T-helper 1 cell treated with Interleukin-12 subunit alpha and Interleukin-12 subunit beta and Interleukin-4 antibody, amounts not matched to agents 30 μg/mL and 1 μg/mL, for 36 hours (primary cell): ENCODE data around the gene STPG4.
A peak's percentile ranks its signal among the peaks of the same experiment; 100 is the strongest.
"Not testable (repeated sequence)": the region's sequence is repeated elsewhere in the genome, so short reads cannot be mapped to it uniquely, and the experiment has no call there.

Experiments used
- H3K27ac Mint-ChIP-seq: one replicate; pipeline ENCODE4 v1.8.0; 2021; ENCODE audit warnings: mild to moderate bottlenecking, mixed read lengths
- H3K27me3 Mint-ChIP-seq: one replicate; pipeline ENCODE4 v1.8.0; 2021; ENCODE audit warnings: low read depth, mixed read lengths
- H3K36me3 Mint-ChIP-seq: one replicate; pipeline ENCODE4 v1.8.0; 2021; ENCODE audit warnings: low read depth, mixed read lengths
- H3K4me1 Mint-ChIP-seq: one replicate; pipeline ENCODE4 v1.8.0; 2021; ENCODE audit warnings: low read depth, mixed read lengths
- H3K4me3 Mint-ChIP-seq: one replicate; pipeline ENCODE4 v1.8.0; 2021; ENCODE audit warnings: mild to moderate bottlenecking, moderate library complexity, mixed read lengths
- H3K9me3 Mint-ChIP-seq: one replicate; pipeline ENCODE4 v1.8.0; 2021; ENCODE audit warnings: mixed read lengths

STPG4 gene

DNA sequence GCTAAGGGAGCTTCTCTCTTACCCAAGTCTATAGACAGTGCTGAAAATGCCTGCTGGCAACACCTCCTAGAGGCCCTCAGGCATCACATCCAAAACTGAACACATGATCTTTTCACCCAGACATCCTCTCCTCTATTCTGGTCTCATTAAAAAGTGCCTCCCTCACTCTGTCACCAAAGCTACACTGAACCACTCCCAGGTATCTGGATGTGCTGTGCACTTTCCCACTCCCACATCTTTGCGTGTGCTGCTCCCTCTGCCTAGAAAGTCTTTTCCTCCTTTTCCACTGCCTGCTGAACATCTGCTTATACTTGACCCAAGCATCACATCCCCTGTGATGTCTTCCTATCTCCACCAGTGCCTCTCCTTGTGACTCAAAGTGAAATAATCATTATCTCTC is 26.1 kb upstream of the STPG4 start:
- Mint-ChIP-seq H3K4me3 (no peak overlapping the region), H3K4me1 (peaks cover 18% of the 10 kb centered on the region), H3K27ac (no peak overlapping the region), H3K36me3 (peaks cover 4% of the 10 kb centered on the region), H3K27me3 (peaks cover 25% of the 10 kb centered on the region), H3K9me3 (no peaks in the 10 kb centered on the region)

- H3K36me3 Mint-ChIP-seq = peaks cover 7% of the 10 kb centered on the region
- H3K4me1 Mint-ChIP-seq = peaks cover 18% of the 10 kb centered on the region
- no peak overlapping the region for H3K27ac Mint-ChIP-seq
- peaks cover 22% of the 10 kb centered on the region for H3K27me3 Mint-ChIP-seq
- H3K4me3 Mint-ChIP-seq = no peak overlapping the region
- no peaks in the 10 kb centered on the region for H3K9me3 Mint-ChIP-seq
Observed at GRCh38 chr2:47180531-47180930, 25.4 kb upstream of the STPG4 start.

GRCh38 chr2:47179388-47179787 is 24.3 kb upstream of the STPG4 start:
- H3K36me3 Mint-ChIP-seq = peaks cover 11% of the 10 kb centered on the region
- no peaks in the 10 kb centered on the region for H3K9me3 Mint-ChIP-seq
- peaks cover 26% of the 10 kb centered on the region for H3K4me1 Mint-ChIP-seq
- H3K4me3 Mint-ChIP-seq = no peak overlapping the region
- peaks cover 17% of the 10 kb centered on the region for H3K27me3 Mint-ChIP-seq
- H3K27ac Mint-ChIP-seq = no peak overlapping the region

GRCh38 chr2:47178341-47178740 is 23.2 kb upstream of the STPG4 start:
- H3K36me3 Mint-ChIP-seq = peaks cover 11% of the 10 kb centered on the region
- peaks cover 12% of the 10 kb centered on the region for H3K27me3 Mint-ChIP-seq
- peaks cover 35% of the 10 kb centered on the region for H3K4me1 Mint-ChIP-seq
- H3K9me3 Mint-ChIP-seq = no peaks in the 10 kb centered on the region
- no peak overlapping the region for H3K27ac Mint-ChIP-seq
- no peak overlapping the region for H3K4me3 Mint-ChIP-seq

DNA sequence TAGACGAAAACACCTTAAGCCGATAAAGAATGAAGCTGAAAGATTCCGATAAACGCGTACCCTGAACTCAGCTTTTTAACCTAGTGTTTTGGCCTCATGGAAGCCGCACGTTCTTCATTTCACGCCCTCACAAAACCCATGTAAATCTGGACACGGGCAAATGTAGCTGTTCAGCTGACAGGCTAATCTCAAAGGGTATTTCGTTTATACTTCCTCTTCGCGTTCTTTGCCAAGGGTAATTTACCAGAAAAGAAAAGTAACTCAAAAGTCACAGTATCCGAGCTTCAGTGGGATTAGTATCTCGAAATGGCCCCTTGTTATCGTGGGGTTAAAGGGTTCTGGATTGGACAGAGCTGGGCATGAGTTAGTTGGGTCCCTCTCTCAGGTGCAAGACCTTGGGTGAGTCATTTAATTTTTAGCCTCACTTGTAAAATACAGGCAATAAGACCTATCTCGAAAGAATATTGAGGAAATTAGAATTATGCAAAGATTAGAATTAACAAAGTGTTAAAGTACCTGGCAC is 22.0 kb upstream of the STPG4 start:
- Mint-ChIP-seq H3K4me1 (peaks cover 46% of the 10 kb centered on the region), H3K27ac (peak overlapping the region; percentile 98), H3K9me3 (no peaks in the 10 kb centered on the region), H3K27me3 (peaks cover 5% of the 10 kb centered on the region), H3K4me3 (peak overlapping the region; percentile 98), H3K36me3 (peaks cover 11% of the 10 kb centered on the region)

- Mint-ChIP-seq H3K27ac (peak overlapping the region; percentile 94), H3K4me3 (peak overlapping the region; percentile 95), H3K4me1 (peaks cover 61% of the 10 kb centered on the region), H3K36me3 (peaks cover 18% of the 10 kb centered on the region), H3K27me3 (peaks cover 4% of the 10 kb centered on the region), H3K9me3 (no peaks in the 10 kb centered on the region)
Observed at GRCh38 chr2:47174733-47175361, 19.7 kb upstream of the STPG4 start.

GRCh38 chr2:47173986-47174732 is 19.1 kb upstream of the STPG4 start:
- Mint-ChIP-seq H3K36me3 (peaks cover 21% of the 10 kb centered on the region), H3K4me1 (peaks cover 60% of the 10 kb centered on the region), H3K27ac (peak overlapping the region; percentile 94), H3K4me3 (peak overlapping the region; percentile 95), H3K9me3 (no peaks in the 10 kb centered on the region), H3K27me3 (peaks cover 4% of the 10 kb centered on the region)

- H3K4me1 Mint-ChIP-seq = peaks cover 60% of the 10 kb centered on the region
- peaks cover 27% of the 10 kb centered on the region for H3K36me3 Mint-ChIP-seq
- peaks cover 4% of the 10 kb centered on the region for H3K27me3 Mint-ChIP-seq
- H3K4me3 Mint-ChIP-seq = peak overlapping the region; percentile 95
- H3K27ac Mint-ChIP-seq = no peak overlapping the region
- no peaks in the 10 kb centered on the region for H3K9me3 Mint-ChIP-seq
Observed at GRCh38 chr2:47172922-47173695, 18.0 kb upstream of the STPG4 start.

GRCh38 chr2:47172156-47172921 is 17.2 kb upstream of the STPG4 start:
- H3K9me3 Mint-ChIP-seq = no peaks in the 10 kb centered on the region
- peaks cover 58% of the 10 kb centered on the region for H3K4me1 Mint-ChIP-seq
- peaks cover 31% of the 10 kb centered on the region for H3K36me3 Mint-ChIP-seq
- H3K27me3 Mint-ChIP-seq = peaks cover 4% of the 10 kb centered on the region
- no peak overlapping the region for H3K27ac Mint-ChIP-seq
- peak overlapping the region; percentile 95 for H3K4me3 Mint-ChIP-seq

DNA sequence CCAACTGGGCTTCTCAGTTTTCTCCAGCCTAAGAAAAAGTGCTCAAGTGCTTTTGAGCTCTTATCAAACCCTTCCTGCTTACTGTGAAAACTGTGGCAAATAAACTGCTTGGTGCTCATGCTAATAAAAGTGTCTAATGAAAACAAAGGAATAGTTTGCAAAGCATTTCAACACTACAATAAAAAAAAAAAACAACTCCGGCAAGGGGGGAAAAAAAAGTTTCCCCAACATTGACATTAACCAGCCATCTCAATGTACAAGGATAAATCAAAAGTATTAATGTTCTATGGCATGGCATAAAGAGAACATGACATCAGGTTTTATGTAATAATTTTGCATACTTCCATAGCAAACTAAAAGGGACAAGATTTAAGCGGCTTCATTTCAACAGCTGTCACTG is 14.7 kb upstream of the STPG4 start:
- H3K4me1 Mint-ChIP-seq = peaks cover 59% of the 10 kb centered on the region
- peaks cover 30% of the 10 kb centered on the region for H3K36me3 Mint-ChIP-seq
- no peak overlapping the region for H3K4me3 Mint-ChIP-seq
- H3K27ac Mint-ChIP-seq = no peak overlapping the region
- H3K9me3 Mint-ChIP-seq = no peaks in the 10 kb centered on the region
- H3K27me3 Mint-ChIP-seq = no peaks in the 10 kb centered on the region

GRCh38 chr2:47168895-47169294 is 13.8 kb upstream of the STPG4 start:
- H3K36me3 Mint-ChIP-seq = peaks cover 34% of the 10 kb centered on the region
- H3K4me3 Mint-ChIP-seq, H3K27me3 Mint-ChIP-seq, H3K27ac Mint-ChIP-seq, H3K9me3 Mint-ChIP-seq: not testable (repeated sequence)
- peaks cover 53% of the 10 kb centered on the region for H3K4me1 Mint-ChIP-seq

DNA sequence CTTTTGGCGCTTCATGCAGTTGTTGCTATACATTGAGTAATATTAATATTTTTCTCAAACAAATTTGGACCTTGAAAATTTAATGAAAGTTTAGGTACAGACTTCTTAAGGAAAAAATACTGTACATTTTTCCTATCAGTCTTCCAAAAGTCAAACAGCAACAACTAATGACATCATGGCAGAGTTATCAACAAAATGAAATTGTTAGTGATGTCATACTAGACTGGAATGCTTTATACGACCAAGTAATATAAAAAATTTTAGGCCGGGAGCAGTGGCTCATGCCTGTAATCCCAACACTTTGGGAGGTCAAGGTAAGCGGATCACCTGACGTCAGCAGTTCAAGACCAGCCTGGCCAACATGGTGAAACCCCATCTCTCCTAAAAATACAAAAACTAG is 12.0 kb upstream of the STPG4 start:
- H3K4me1 Mint-ChIP-seq = peaks cover 43% of the 10 kb centered on the region

DNA sequence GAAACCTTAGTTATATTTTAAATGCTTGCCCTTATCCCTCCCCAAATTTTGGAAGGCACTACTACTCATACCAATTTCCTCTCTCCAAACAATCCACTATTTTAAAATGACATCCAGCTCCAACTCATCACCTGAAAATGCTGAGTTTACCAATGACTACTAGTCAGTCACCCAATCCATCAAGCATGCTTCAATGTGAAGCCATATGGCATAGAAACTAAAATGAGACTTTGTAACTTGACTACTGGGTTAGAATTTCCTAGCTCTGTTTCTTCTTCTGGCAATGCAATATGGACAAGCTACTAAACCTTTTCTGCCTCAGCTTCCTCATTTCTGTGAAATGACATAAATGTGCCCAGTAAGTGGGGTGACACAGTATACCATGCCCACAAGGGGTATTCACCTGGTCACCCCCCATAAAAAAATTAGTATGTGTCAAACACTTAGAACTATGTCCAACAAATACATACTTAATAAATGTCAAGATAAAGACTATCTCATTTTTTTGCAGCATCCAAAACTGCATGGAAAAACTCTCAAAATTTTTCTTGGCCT is 10.0 kb upstream of the STPG4 start:
- Mint-ChIP-seq H3K4me3 (no peak overlapping the region), H3K27me3 (no peaks in the 10 kb centered on the region), H3K27ac (peak overlapping the region; percentile 7), H3K9me3 (no peaks in the 10 kb centered on the region), H3K36me3 (peaks cover 48% of the 10 kb centered on the region), H3K4me1 (peaks cover 27% of the 10 kb centered on the region)

More for the DNA sequence above, 12.0 kb upstream of the STPG4 start:
- Mint-ChIP-seq H3K9me3 (no peaks in the 10 kb centered on the region), H3K36me3 (peaks cover 39% of the 10 kb centered on the region), H3K27ac (no peak overlapping the region), H3K27me3 (no peaks in the 10 kb centered on the region), H3K4me3 (no peak overlapping the region)

GRCh38 chr2:47162780-47163179 is 7.7 kb upstream of the STPG4 start:
- Mint-ChIP-seq H3K36me3 (peaks cover 43% of the 10 kb centered on the region), H3K4me1 (peaks cover 23% of the 10 kb centered on the region), H3K4me3 (no peak overlapping the region), H3K27me3 (no peaks in the 10 kb centered on the region), H3K9me3 (no peaks in the 10 kb centered on the region), H3K27ac (no peak overlapping the region)
